HepG2 (cell line): Measurements from ENCODE around the gene GALR2. TPM values are rescaled to one million over a fixed set of nuclear protein-coding genes. Genes with fewer than 3 reads are reported as not detected.

Source experiments
- ATAC-seq: fragments of 200-7000 bp; cut with Tn5 transposase; 3 replicates; pipeline ENCODE4 v1.9.1; 2020; ENCODE audit warnings: mild to moderate bottlenecking, moderate library complexity
- BruUV-seq: library from RNA; stranded (reverse); fragments of 400-500 nt; replicated peaks from 2 replicates; lab custom pipeline; 2021; lab: Mats Ljungman, UMichigan
- CTCF ChIA-PET: fragments of 300-600 bp; formaldehyde crosslinking; extraction: SDS; loops from one replicate; lab custom pipeline; 2021; ENCODE audit warnings: low total read pairs, inconsistent platforms, low intra/inter-chr PET ratio; lab: Yijun Ruan, JAX
- POLR2A ChIA-PET: fragments of 350-600 bp; sonication (Branson Sonifier 250); formaldehyde crosslinking; loops from one replicate; lab custom pipeline; 2020; ENCODE audit warnings: antibody characterized with exemption, inconsistent platforms; lab: Yijun Ruan, JAX
- DNase-seq: peaks from one replicate; pipeline ENCODE4 v3.0.0-alpha.2; 2015; ENCODE audit warnings: low spot score
- FAIRE-seq: peaks from 3 replicates; lab custom pipeline; 2011; peaks lifted over from hg19 to GRCh38; lab: Jason Lieb, UNC
- H2AFZ ChIP-seq: one replicate; pipeline ENCODE4 v1.6.1; 2011; ENCODE audit warnings: low read length, inconsistent platforms
- H3K27ac ChIP-seq: fragments of 300-600 bp; 3 replicates; pipeline ENCODE4 v1.8.0; 2011; ENCODE audit warnings: mixed run types, mild to moderate bottlenecking, mixed read lengths, low read length, inconsistent platforms; ENCODE audit not compliant: insufficient read depth; ENCODE audit errors: extremely low read length
- H3K27me3 ChIP-seq, 2 experiments: fragments of 200-600 bp in 1 of 2; 2 replicates in 1 of 2; 3 replicates in 1 of 2; pipeline versions ENCODE4 v1.6.0 to v1.8.0; 2011; ENCODE audit warnings: low read length in 2 of 2, mild to moderate bottlenecking in 2 of 2, moderate library complexity in 2 of 2, inconsistent platforms in 1 of 2; ENCODE audit not compliant: insufficient read depth in 2 of 2, control insufficient read depth in 1 of 2
- H3K36me3 ChIP-seq, 2 experiments: fragments of 200-600 bp in 1 of 2; replicated peaks in 1 of 2; 2 replicates in 1 of 2; 3 replicates in 1 of 2; pipeline versions ENCODE4 v1.5.1 to v1.8.0; 2011; ENCODE audit warnings: low read length in 2 of 2, inconsistent platforms in 1 of 2; ENCODE audit not compliant: insufficient read depth in 2 of 2, control insufficient read depth in 1 of 2
- H3K4me1 ChIP-seq: 2 replicates; pipeline ENCODE4 v1.5.1; 2012; ENCODE audit warnings: low read length, inconsistent platforms; ENCODE audit not compliant: insufficient read depth
- H3K4me2 ChIP-seq: 2 replicates; pipeline ENCODE4 v1.6.0; 2011; ENCODE audit warnings: low read depth, low read length, inconsistent platforms
- H3K4me3 ChIP-seq, 3 experiments: fragments of 200-600 bp in 1 of 3; sonication (generic), shearing (Covaris generic) in 1 of 3; replicated peaks in 1 of 3; 2 replicates each; pipeline ENCODE4 v1.5.1; 2011 to 2016; ENCODE audit warnings: low read length in 3 of 3, inconsistent platforms in 2 of 3, low read depth in 2 of 3, mild to moderate bottlenecking in 2 of 3, control low read depth in 1 of 3, mixed read lengths in 1 of 3; ENCODE audit not compliant: insufficient read depth in 1 of 3
- H3K79me2 ChIP-seq: one replicate; pipeline ENCODE4 v1.6.1; 2011; ENCODE audit warnings: low read length, inconsistent platforms; ENCODE audit not compliant: insufficient read depth
- H3K9ac ChIP-seq: 2 replicates; pipeline ENCODE4 v1.6.0; 2011; ENCODE audit warnings: mild to moderate bottlenecking, low read depth, low read length, inconsistent platforms; ENCODE audit not compliant: insufficient read depth
- H3K9me3 ChIP-seq: 2 replicates; pipeline ENCODE4 v1.5.1; 2012; ENCODE audit warnings: mild to moderate bottlenecking, low read length
- H4K20me1 ChIP-seq: 2 replicates; pipeline ENCODE4 v1.6.0; 2011; ENCODE audit warnings: inconsistent platforms, mild to moderate bottlenecking, low read length, moderate library complexity; ENCODE audit not compliant: insufficient read depth
- ZNF234 ChIP-seq: sonication (generic); formaldehyde crosslinking; conservative IDR thresholded peaks from 2 replicates; pipeline ENCODE4 v1.5.1; 2020; ENCODE audit warnings: mild to moderate bottlenecking, missing genetic modification reagents
- ZNF652 ChIP-seq: IDR thresholded peaks from 2 replicates; pipeline ENCODE4 v1.6.1; 2016; ENCODE audit warnings: low read depth, borderline replicate concordance
- ZSCAN25 ChIP-seq: sonication (generic); formaldehyde crosslinking; IDR thresholded peaks from 2 replicates; pipeline ENCODE4 v1.8.0; 2022; ENCODE audit warnings: mild to moderate bottlenecking, missing genetic modification reagents
- whole genome bisulfite sequencing: methylation state at CpG from one replicate; pipeline ENCODE4 v1.1.6; 2017; ENCODE audit warnings: low lambda C conversion rate; 5-methylcytosine and 5-hydroxymethylcytosine counted together
- in situ Hi-C: cut with HindIII; loops from 2 replicates; pipeline ENCODE4 v1.10.0; 2017; ENCODE audit warnings: low pct_unique_long_range_greater_than_20kb; ENCODE audit not compliant: extremely low pct_ligation_motif_present
- intact Hi-C: fragments of 100-400 bp; cut with micrococcal nuclease; formaldehyde crosslinking; loops from one replicate; pipeline ENCODE4 v1.10.0; 2022; ENCODE audit not compliant: unreplicated experiment
- polyA plus RNA-seq, 8 experiments: library from polyadenylated mRNA; depleted of rRNA in 3 of 8; stranded (reverse) in 7 of 8; unstranded in 1 of 8; fragments of >200 nt; fragmentation: Illumina TruSeq in 4 of 8; extraction: Trizol in 4 of 8; gene quantifications; 2 replicates each; pipeline versions ENCODE4 v1.2.1 to v1.2.3, GENCODE V29; 2011 to 2016; ENCODE audit warnings: low read depth in 4 of 8, missing spikeins in 1 of 8, mixed read lengths in 1 of 8; ENCODE audit not compliant: insufficient read depth in 1 of 8
- total RNA-seq, 5 experiments: library from RNA; depleted of rRNA; stranded (reverse); fragments of >200 nt; fragmentation: Illumina TruSeq; extraction: Trizol; gene quantifications; 2 replicates each; pipeline ENCODE4 v1.2.3, GENCODE V29; 2016; ENCODE audit warnings: low read depth in 1 of 5

GALR2 gene
- total and polyA plus RNA-seq, 2 of the 13 experiments (the other 11 are each of a cell fraction or from before 2014, with no cell fraction given): 0.48 to 0.58 TPM

GRCh38 chr17:76091526-76092286 lies 17.1 kb downstream of the GALR2 start:
- Histone ChIP-seq H3K9me3 (no peaks in the 10 kb centered on the region), H2AFZ (no peak overlapping the region), H4K20me1 (no peaks in the 10 kb centered on the region), H3K27ac (no peak overlapping the region), H3K4me3 (no peak overlapping the region), H3K4me2 (no peak overlapping the region), H3K79me2 (no peaks in the 10 kb centered on the region), H3K27me3 (no peaks in the 10 kb centered on the region), H3K36me3 (peaks cover 67 to 91% of the 10 kb centered on the region in 2 experiments), H3K9ac (no peak overlapping the region), H3K4me1 (no peaks in the 10 kb centered on the region)
- ATAC-seq (no peak), FAIRE-seq (no peak), DNase-seq (no peak)
- intact Hi-C loops (no loop called here), in situ Hi-C loops (no loop called here)
- BruUV-seq: no TSS peak
- 90% methylated on average over 20 of the region's 23 CpGs for WGBS
- 0 out of 2 replicates have a peak, but pooled peaks have one; percentile 15 for TF ChIP-seq ZNF652 (CRISPR knock-in tag)
- TF ChIP-seq ZSCAN25: no peak
- ChIA-PET POLR2A (interaction anchor here (0.7 kb wide), 1 partner anchor 12 kb away, joined by 3 read pairs; the partner anchor contains the start of gene ZACN), CTCF (no interaction called here)

GRCh38 chr17:76092526-76093413 lies 18.2 kb downstream of the GALR2 start:
- ATAC-seq (no peak), DNase-seq (no peak), FAIRE-seq (no peak)
- Histone ChIP-seq H3K4me3 (no peak overlapping the region), H3K79me2 (no peaks in the 10 kb centered on the region), H2AFZ (no peak overlapping the region), H3K27me3 (no peaks in the 10 kb centered on the region), H4K20me1 (no peaks in the 10 kb centered on the region), H3K36me3 (peaks cover 61 to 90% of the 10 kb centered on the region in 2 experiments), H3K4me1 (no peaks in the 10 kb centered on the region), H3K27ac (no peak overlapping the region), H3K9ac (no peak overlapping the region), H3K9me3 (no peaks in the 10 kb centered on the region), H3K4me2 (no peak overlapping the region)
- TF ChIP-seq ZNF234 (CRISPR knock-in tag): no peak
- BruUV-seq: no TSS peak
- 97% methylated on average over 19 of the region's 20 CpGs for WGBS
- POLR2A ChIA-PET: interaction anchor here (0.7 kb wide), 1 partner anchor 13 kb away, joined by 3 read pairs; the partner anchor contains the start of gene ZACN
- CTCF ChIA-PET: no interaction called here
- intact Hi-C loops: no loop called here
- in situ Hi-C loops: no loop called here
